ENCODE results near the gene MDC1. TPM values are rescaled to one million over a fixed set of nuclear protein-coding genes. Genes with fewer than 3 reads are reported as not detected.
"Not testable (repeated sequence)": the region's sequence is repeated elsewhere in the genome, so short reads cannot be mapped to it uniquely, and the experiment has no call there.

Gene MDC1
- total RNA-seq = 1 to 10 TPM; 3.6 to 8.9 (median 6.2) TPM

- H3K4me1 ChIP-seq = peaks cover 27 to 31% of the 10 kb centered on the region in 2 donors
- peak within 1 kb of the TSS; percentile 94 to 99 (median 97) for H3K27ac ChIP-seq
- no peaks in the 10 kb centered on the region for H3K9me3 ChIP-seq
- H3K27me3 ChIP-seq = no peaks in the 10 kb centered on the region
- H3K4me3 ChIP-seq = peak within 1 kb of the TSS; percentile 69 to 91 (median 86)
- DNase-seq = peak; percentile 100
- TF ChIP-seq CTCF (IDR thresholded peaks at IDR 0.05 in 4 of 5, conservative IDR thresholded peaks at IDR 0.05 in 1 of 5) = peak; percentile 41 to 57 (median 46)
- TF ChIP-seq POLR2A (IDR thresholded peaks at IDR 0.05) = peak; percentile 62 to 91
- intact Hi-C loops (cut with DNase I; ENCODE audit: low total_unique reads) (loop anchor here (1.0 to 10.0 kb wide), 3 partner anchors 26 to 1478 kb away; partner anchors contain the start of genes GPSM3 and PBX2), in situ Hi-C loops (cut with MboI; ENCODE audit: low sequenced_read_pairs in 4 of 4) (no loop called here)
- ATAC-seq = peak; percentile 79 to 80
- H3K36me3 ChIP-seq = peaks cover 0 to 24% of the 10 kb centered on the region in 2 donors
Observed at GRCh38 chr6:30717129-30717844, at the start of gene MDC1. Gene MDC1, minus strand, starts transcription at chr6:30717281. Its CDS starts 2,106 bp downstream, at chr6:30715175.

- Histone ChIP-seq H3K36me3 (no peaks in the 10 kb centered on the region), H3K27me3 (no peaks in the 10 kb centered on the region), H3K27ac (no peak overlapping the region), H3K4me3 (no peak overlapping the region), H3K9me3 (no peaks in the 10 kb centered on the region), H3K4me1 (peaks cover 0 to 9% of the 10 kb centered on the region in 2 donors)
- in situ Hi-C loops (cut with MboI; ENCODE audit: low sequenced_read_pairs in 4 of 4) (no loop called here), intact Hi-C loops (cut with DNase I; ENCODE audit: low total_unique reads) (no loop called here)
- no peak for ATAC-seq
- DNase-seq = no peak
- no peak for TF ChIP-seq CTCF (IDR thresholded peaks at IDR 0.05 in 4 of 5, conservative IDR thresholded peaks at IDR 0.05 in 1 of 5)
- no peak for TF ChIP-seq POLR2A (IDR thresholded peaks at IDR 0.05)
Observed at GRCh38 chr6:30766461-30767157, 49.5 kb upstream of the MDC1 start.

GRCh38 chr6:30765495-30765894, 48.4 kb upstream of the MDC1 start:
- in situ Hi-C loops (cut with MboI; ENCODE audit: low sequenced_read_pairs in 4 of 4); H3K36me3 ChIP-seq; ATAC-seq; H3K4me3 ChIP-seq; intact Hi-C loops (cut with DNase I; ENCODE audit: low total_unique reads); H3K27ac ChIP-seq; H3K27me3 ChIP-seq; DNase-seq; H3K4me1 ChIP-seq; H3K9me3 ChIP-seq: not testable (repeated sequence)

- in situ Hi-C loops (cut with MboI; ENCODE audit: low sequenced_read_pairs in 4 of 4); H3K4me3 ChIP-seq; H3K36me3 ChIP-seq; H3K9me3 ChIP-seq; intact Hi-C loops (cut with DNase I; ENCODE audit: low total_unique reads); H3K27ac ChIP-seq; DNase-seq; ATAC-seq; H3K27me3 ChIP-seq; H3K4me1 ChIP-seq: not testable (repeated sequence)
Observed at GRCh38 chr6:30764490-30765043, 47.5 kb upstream of the MDC1 start.

GRCh38 chr6:30763618-30764489, 46.8 kb upstream of the MDC1 start:
- TF ChIP-seq POLR2A (IDR thresholded peaks at IDR 0.05) (no peak), CTCF (IDR thresholded peaks at IDR 0.05 in 4 of 5, conservative IDR thresholded peaks at IDR 0.05 in 1 of 5) (no peak)

More at GRCh38 chr6:30763618-30764489, 46.8 kb upstream of the MDC1 start:
- DNase-seq (no peak), ATAC-seq (no peak)
- no peaks in the 10 kb centered on the region for H3K36me3 ChIP-seq
- intact Hi-C loops (cut with DNase I; ENCODE audit: low total_unique reads) = no loop called here
- H3K27me3 ChIP-seq = no peaks in the 10 kb centered on the region
- peaks cover 0 to 5% of the 10 kb centered on the region in 2 donors for H3K4me1 ChIP-seq
- in situ Hi-C loops (cut with MboI; ENCODE audit: low sequenced_read_pairs in 4 of 4) = no loop called here
- H3K4me3 ChIP-seq = no peak overlapping the region
- no peaks in the 10 kb centered on the region for H3K9me3 ChIP-seq
- H3K27ac ChIP-seq = no peak overlapping the region

Measured in gastrocnemius medialis (tissue), 4 donors.